RWPE2 (cell line): ENCODE data around the gene DOHH.

ENCODE experiments used
- ATAC-seq: fragments of 200-7000 bp; cut with Tn5 transposase; 3 replicates; pipeline ENCODE4 v1.9.1; 2021; ENCODE audit warnings: low read depth
- DNase-seq: peaks from one replicate; pipeline ENCODE4 v3.0.0-alpha.2; 2020; ENCODE audit warnings: low spot score
- H3K27ac ChIP-seq: fragments of 450-650 bp; 2 replicates; pipeline ENCODE4 v1.5.1; 2017; ENCODE audit warnings: mild to moderate bottlenecking; ENCODE audit not compliant: poor library complexity, severe bottlenecking
- H3K27me3 ChIP-seq: fragments of 250-450 bp; sonication (Bioruptor Pico); 2 replicates; pipeline ENCODE4 v1.5.1; 2021; ENCODE audit warnings: mild to moderate bottlenecking, moderate library complexity; ENCODE audit not compliant: insufficient read depth, poor library complexity, severe bottlenecking
- H3K36me3 ChIP-seq: fragments of 250-450 bp; sonication (Bioruptor Pico); 2 replicates; pipeline ENCODE4 v1.5.1; 2020; ENCODE audit warnings: low read depth, mild to moderate bottlenecking, moderate library complexity
- H3K4me1 ChIP-seq: fragments of 250-450 bp; sonication (Bioruptor Pico); 2 replicates; pipeline ENCODE4 v1.5.1; 2021; ENCODE audit warnings: mild to moderate bottlenecking, moderate library complexity; ENCODE audit not compliant: insufficient read depth, poor library complexity, severe bottlenecking
- H3K4me3 ChIP-seq: fragments of 250-450 bp; sonication (Bioruptor Pico); 2 replicates; pipeline ENCODE4 v1.5.1; 2021; ENCODE audit warnings: mild to moderate bottlenecking, moderate library complexity; ENCODE audit not compliant: severe bottlenecking
- H3K9me3 ChIP-seq: fragments of 250-450 bp; sonication (Bioruptor Pico); 2 replicates; pipeline ENCODE4 v1.5.1; 2021; ENCODE audit warnings: mild to moderate bottlenecking, moderate library complexity; ENCODE audit not compliant: severe bottlenecking
- CTCF ChIP-seq: fragments of 450-650 bp; IDR thresholded peaks from one replicate; pipeline ENCODE4 v1.5.1; 2017; ENCODE audit warnings: mild to moderate bottlenecking, moderate library complexity; ENCODE audit not compliant: poor library complexity, severe bottlenecking

DOHH gene

DNA sequence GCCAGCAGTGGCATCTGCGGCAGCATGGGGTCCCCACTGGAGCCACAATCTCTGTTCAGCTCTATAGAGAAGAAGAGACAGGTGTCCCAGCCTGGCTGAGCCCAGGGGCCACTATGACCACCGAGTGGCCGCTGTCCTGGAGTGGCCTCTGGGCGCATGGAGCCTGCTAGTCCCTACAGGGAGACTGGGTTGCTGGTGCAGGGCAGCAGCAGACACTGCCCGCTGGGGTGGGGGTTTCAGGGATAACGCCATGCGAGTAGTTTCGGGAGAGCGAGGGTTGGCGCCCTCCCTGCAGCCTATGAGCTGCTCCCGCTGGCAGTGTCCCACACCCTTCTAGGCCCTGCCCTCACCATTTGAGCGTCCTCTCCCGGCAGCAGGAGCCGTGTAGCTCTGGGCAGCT, 27.6 kb upstream of the DOHH start:
- Histone ChIP-seq H3K9me3 (no peaks in the 10 kb centered on the region), H3K4me3 (no peak overlapping the region), H3K27ac (no peak overlapping the region), H3K4me1 (no peaks in the 10 kb centered on the region), H3K36me3 (peaks cover 51% of the 10 kb centered on the region), H3K27me3 (no peaks in the 10 kb centered on the region)
- ATAC-seq, result no peak
- no peak for TF ChIP-seq CTCF
- DNase-seq, result no peak

DNA sequence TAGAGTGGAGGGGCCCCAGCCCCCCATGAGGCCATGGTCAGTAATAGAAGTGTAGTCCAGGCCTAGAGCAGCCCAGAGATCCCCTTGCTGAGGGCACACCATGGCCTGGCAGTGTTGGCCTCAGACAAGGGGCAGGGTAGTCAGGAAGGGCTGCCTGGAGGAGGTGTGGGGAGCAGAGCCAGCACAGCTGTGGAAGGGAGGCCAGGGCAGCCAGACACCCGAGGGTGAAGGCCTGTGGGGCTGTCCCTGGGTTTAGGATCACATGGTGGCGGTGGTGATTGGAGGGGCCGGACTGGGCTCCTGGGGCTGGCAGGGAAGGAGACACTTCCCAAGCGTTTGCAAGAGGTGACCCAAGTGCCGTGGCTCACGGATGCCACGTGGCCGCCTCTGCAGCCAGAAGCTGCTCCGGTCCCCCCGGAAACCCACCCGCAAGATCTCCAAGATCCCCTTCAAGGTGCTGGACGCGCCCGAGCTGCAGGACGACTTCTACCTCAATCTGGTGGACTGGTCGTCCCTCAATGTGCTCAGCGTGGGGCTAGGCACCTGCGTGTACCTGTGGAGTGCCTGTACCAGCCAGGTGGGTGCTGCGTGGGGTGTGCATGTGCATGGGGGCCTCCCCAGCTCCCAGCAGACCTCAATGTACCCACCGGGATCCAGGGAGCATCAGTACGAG, 26.9 kb upstream of the DOHH start:
- DNase-seq (no peak), ATAC-seq (no peak)
- Histone ChIP-seq H3K9me3 (no peaks in the 10 kb centered on the region), H3K4me3 (no peak overlapping the region), H3K36me3 (peaks cover 51% of the 10 kb centered on the region), H3K27me3 (no peaks in the 10 kb centered on the region), H3K4me1 (no peaks in the 10 kb centered on the region), H3K27ac (no peak overlapping the region)
- no peak for TF ChIP-seq CTCF

DNA sequence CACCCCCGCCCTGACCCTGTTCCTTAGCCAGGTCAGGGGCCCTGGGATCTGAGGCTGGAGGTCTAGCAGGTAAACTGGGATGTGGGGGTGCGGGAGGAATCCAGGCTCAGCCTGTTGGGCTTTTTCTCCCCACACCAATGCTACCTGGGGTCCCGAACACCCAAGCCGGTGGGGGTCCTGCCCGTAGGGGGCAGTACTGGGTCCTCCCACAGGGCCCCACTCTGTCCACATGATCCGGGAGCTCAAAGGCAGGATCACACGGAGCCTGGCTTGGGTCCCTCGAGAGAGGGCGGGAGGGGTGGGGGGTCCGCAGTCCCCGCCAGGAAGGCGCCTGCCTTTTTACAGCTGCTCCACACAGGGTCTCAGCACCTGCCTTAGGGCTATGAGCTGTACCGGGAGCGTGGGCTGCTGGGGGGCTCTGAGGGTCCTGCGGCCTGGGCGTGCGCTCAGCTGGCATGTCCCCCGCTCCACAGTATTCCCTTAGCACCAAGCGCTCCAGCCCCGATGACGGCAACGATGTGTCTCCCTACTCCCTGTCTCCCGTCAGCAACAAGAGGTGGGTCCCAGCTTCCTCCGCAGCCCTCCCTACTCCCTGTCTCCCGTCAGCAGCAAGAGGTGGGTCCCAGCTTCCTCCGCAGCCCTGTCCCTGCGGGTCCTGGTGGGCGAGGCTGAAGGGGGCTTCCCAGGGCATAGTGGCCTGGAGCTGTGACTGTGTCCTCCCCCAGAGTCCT, 26.2 kb upstream of the DOHH start:
- Histone ChIP-seq H3K4me3 (no peak overlapping the region), H3K36me3 (peaks cover 56% of the 10 kb centered on the region), H3K9me3 (no peaks in the 10 kb centered on the region), H3K27ac (no peak overlapping the region), H3K27me3 (no peaks in the 10 kb centered on the region), H3K4me1 (no peaks in the 10 kb centered on the region)
- ATAC-seq (no peak), DNase-seq (no peak)
- no peak for TF ChIP-seq CTCF

DNA sequence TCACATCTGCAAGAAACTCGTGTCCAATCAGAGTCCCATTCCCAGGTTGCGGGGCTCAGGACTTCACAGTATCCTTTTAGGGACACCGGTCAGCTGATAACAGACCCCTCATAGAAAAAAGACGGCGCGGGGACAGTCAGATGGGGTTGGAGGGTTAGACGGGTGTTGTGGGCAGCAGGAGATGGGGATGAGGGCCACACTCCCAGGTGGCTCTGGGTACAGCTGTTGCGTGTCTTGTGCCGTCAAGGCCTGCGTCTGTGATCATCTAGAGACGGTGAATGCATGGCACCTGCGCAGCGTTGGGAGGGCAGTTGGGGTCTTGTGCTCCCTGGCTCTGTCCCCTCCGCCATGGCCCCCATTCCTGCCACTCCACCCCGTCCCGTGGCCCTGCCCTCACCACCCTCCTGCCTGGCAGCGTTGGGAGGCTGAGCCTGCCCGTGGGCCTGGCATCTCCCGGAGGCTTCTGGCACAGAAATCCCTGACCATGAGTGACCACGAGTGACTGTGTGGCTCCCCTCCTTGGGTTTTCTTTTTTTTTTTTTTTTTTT, 24.5 kb upstream of the DOHH start:
- ATAC-seq, result no peak
- no peak for TF ChIP-seq CTCF
- no peak for DNase-seq
- Histone ChIP-seq H3K27ac (no peak overlapping the region), H3K4me3 (no peak overlapping the region), H3K9me3 (no peaks in the 10 kb centered on the region), H3K4me1 (peaks cover 11% of the 10 kb centered on the region), H3K36me3 (peaks cover 49% of the 10 kb centered on the region), H3K27me3 (no peaks in the 10 kb centered on the region)
